SK-N-SH treated with all-trans-retinoic acid at 6 μM for 48 hours (cell line): ENCODE results near the gene ANKRD11.
"Not testable (repeated sequence)": the region's sequence is repeated elsewhere in the genome, so short reads cannot be mapped to it uniquely, and the experiment has no call there.

Experiments
- ATAC-seq: fragments of 200-7000 bp; cut with Tn5 transposase; 3 replicates; pipeline ENCODE4 v1.9.1; 2020; ENCODE audit warnings: mild to moderate bottlenecking, moderate library complexity
- ARNTL ChIP-seq: fragments of 450-650 bp; formaldehyde crosslinking; IDR thresholded peaks from 2 replicates; pipeline ENCODE4 v1.5.0; 2020; ENCODE audit warnings: low read depth, mild to moderate bottlenecking, moderate library complexity, borderline replicate concordance
- BACH2 ChIP-seq: fragments of 250-450 bp; sonication (Bioruptor Pico); IDR thresholded peaks from 2 replicates; pipeline ENCODE4 v1.9.0; 2021; ENCODE audit warnings: mild to moderate bottlenecking, borderline replicate concordance
- CREB5 ChIP-seq: fragments of 250-450 bp; sonication (Bioruptor Pico); IDR thresholded peaks from 2 replicates; pipeline ENCODE4 v1.5.1; 2020; ENCODE audit warnings: low read depth, mild to moderate bottlenecking, moderate library complexity
- CSDC2 ChIP-seq: fragments of 250-450 bp; sonication (Bioruptor Pico); IDR thresholded peaks from 2 replicates; pipeline ENCODE4 v1.5.0; 2020; ENCODE audit warnings: mild to moderate bottlenecking, moderate library complexity
- CSRNP3 ChIP-seq: fragments of 250-450 bp; sonication (Bioruptor Pico); IDR thresholded peaks from 2 replicates; pipeline ENCODE4 v1.5.1; 2021; ENCODE audit warnings: mild to moderate bottlenecking, moderate library complexity
- ESRRG ChIP-seq: fragments of 250-450 bp; sonication (Bioruptor Pico); IDR thresholded peaks from 2 replicates; pipeline ENCODE4 v1.6.1; 2021; ENCODE audit warnings: mild to moderate bottlenecking
- GLIS3 ChIP-seq: fragments of 250-450 bp; sonication (Bioruptor Pico); IDR thresholded peaks from 2 replicates; pipeline ENCODE4 v1.5.0; 2020; ENCODE audit warnings: mild to moderate bottlenecking, moderate library complexity
- ISL1 ChIP-seq: fragments of 250-450 bp; sonication (Bioruptor Pico); IDR thresholded peaks from 2 replicates; pipeline ENCODE4 v2.1.2; 2022; ENCODE audit warnings: mild to moderate bottlenecking, moderate library complexity
- OSR1 ChIP-seq: fragments of 250-450 bp; sonication (Bioruptor Pico); IDR thresholded peaks from 2 replicates; pipeline ENCODE4 v1.8.0; 2022; ENCODE audit warnings: moderate library complexity, mild to moderate bottlenecking, inconsistent platforms
- POU6F1 ChIP-seq: fragments of 250-450 bp; sonication (Bioruptor Pico); IDR thresholded peaks from 2 replicates; pipeline ENCODE4 v1.8.0; 2021; ENCODE audit warnings: low read depth, mild to moderate bottlenecking, moderate library complexity, borderline replicate concordance
- PPARA ChIP-seq: fragments of 250-450 bp; sonication (Bioruptor Pico); IDR thresholded peaks from 2 replicates; pipeline ENCODE4 v1.5.0; 2020; ENCODE audit warnings: mild to moderate bottlenecking, borderline replicate concordance
- RARB ChIP-seq: fragments of 250-450 bp; sonication (Bioruptor Pico); IDR thresholded peaks from 2 replicates; pipeline ENCODE4 v1.8.0; 2021; ENCODE audit warnings: mild to moderate bottlenecking, moderate library complexity
- TCF4 ChIP-seq: fragments of 250-450 bp; sonication (Bioruptor Pico); IDR thresholded peaks from 2 replicates; pipeline ENCODE4 v1.8.0; 2021; ENCODE audit warnings: mild to moderate bottlenecking, moderate library complexity, borderline replicate concordance
- TOX ChIP-seq: fragments of 250-450 bp; sonication (Bioruptor Pico); IDR thresholded peaks from 2 replicates; pipeline ENCODE4 v1.8.0; 2021; ENCODE audit warnings: mild to moderate bottlenecking, moderate library complexity, borderline replicate concordance
- TSHZ2 ChIP-seq: fragments of 250-450 bp; sonication (Bioruptor Pico); IDR thresholded peaks from 2 replicates; pipeline ENCODE4 v1.5.0; 2020; ENCODE audit warnings: mild to moderate bottlenecking, moderate library complexity
- ZC3H10 ChIP-seq: fragments of 250-450 bp; sonication (Bioruptor Pico); IDR thresholded peaks from 2 replicates; pipeline ENCODE4 v1.5.1; 2021; ENCODE audit warnings: mild to moderate bottlenecking, moderate library complexity
- ZFP3 ChIP-seq: fragments of 250-450 bp; sonication (Bioruptor Pico); IDR thresholded peaks from 2 replicates; pipeline ENCODE4 v1.5.0; 2020; ENCODE audit warnings: mild to moderate bottlenecking, moderate library complexity
- ZFP30 ChIP-seq: fragments of 450-650 bp; formaldehyde crosslinking; IDR thresholded peaks from 2 replicates; pipeline ENCODE4 v1.5.0; 2022; ENCODE audit warnings: mild to moderate bottlenecking, moderate library complexity
- ZNF565 ChIP-seq: fragments of 450-650 bp; formaldehyde crosslinking; conservative IDR thresholded peaks from 2 replicates; pipeline ENCODE4 v1.5.0; 2020; ENCODE audit warnings: low read depth, mild to moderate bottlenecking, moderate library complexity
- ZNF70 ChIP-seq: fragments of 450-650 bp; formaldehyde crosslinking; IDR thresholded peaks from 2 replicates; pipeline ENCODE4 v1.5.0; 2020; ENCODE audit warnings: mild to moderate bottlenecking, moderate library complexity
- ZNF8 ChIP-seq: fragments of 450-650 bp; formaldehyde crosslinking; IDR thresholded peaks from 2 replicates; pipeline ENCODE4 v1.5.0; 2020; ENCODE audit warnings: mild to moderate bottlenecking, moderate library complexity

Gene ANKRD11

GRCh38 chr16:89383095-89384003 lies 107.0 kb downstream of the ANKRD11 start:
- TF ChIP-seq TSHZ2 (CRISPR knock-in tag) (no peak), ZNF70 (CRISPR knock-in tag) (no peak), RARB (CRISPR knock-in tag) (no peak), CSDC2 (CRISPR knock-in tag) (no peak), CREB5 (CRISPR knock-in tag) (no peak), ZFP3 (no peak), ISL1 (no peak), GLIS3 (CRISPR knock-in tag) (no peak), ESRRG (no peak), PPARA (CRISPR knock-in tag) (no peak), BACH2 (CRISPR knock-in tag) (no peak), TOX (no peak), OSR1 (CRISPR knock-in tag) (no peak), ZNF8 (CRISPR knock-in tag) (no peak), ZNF565 (CRISPR knock-in tag) (no peak)
- ATAC-seq: peak; percentile 71

- not testable (repeated sequence) for ATAC-seq
Measured at GRCh38 chr16:89382555-89382954, 107.8 kb downstream of the ANKRD11 start.

- no peak for ATAC-seq
- TF ChIP-seq BACH2 (CRISPR knock-in tag) (no peak), RARB (CRISPR knock-in tag) (no peak), POU6F1 (CRISPR knock-in tag) (no peak), OSR1 (CRISPR knock-in tag) (no peak), ESRRG (no peak)
Measured at GRCh38 chr16:89381788-89382187, 108.6 kb downstream of the ANKRD11 start.

GRCh38 chr16:89380681-89381080 lies 109.7 kb downstream of the ANKRD11 start:
- no peak for ATAC-seq
- TF ChIP-seq CSRNP3 (no peak), TCF4 (no peak), ZNF8 (CRISPR knock-in tag) (no peak), TSHZ2 (CRISPR knock-in tag) (no peak), ZFP3 (no peak), ARNTL (CRISPR knock-in tag) (no peak), ISL1 (no peak), ZFP30 (no peak), GLIS3 (CRISPR knock-in tag) (no peak), ZC3H10 (CRISPR knock-in tag) (no peak), OSR1 (CRISPR knock-in tag) (no peak), CREB5 (CRISPR knock-in tag) (no peak), ZNF565 (CRISPR knock-in tag) (no peak), TOX (no peak)
